ENCODE results near the gene FBXO21.

FBXO21 gene

DNA sequence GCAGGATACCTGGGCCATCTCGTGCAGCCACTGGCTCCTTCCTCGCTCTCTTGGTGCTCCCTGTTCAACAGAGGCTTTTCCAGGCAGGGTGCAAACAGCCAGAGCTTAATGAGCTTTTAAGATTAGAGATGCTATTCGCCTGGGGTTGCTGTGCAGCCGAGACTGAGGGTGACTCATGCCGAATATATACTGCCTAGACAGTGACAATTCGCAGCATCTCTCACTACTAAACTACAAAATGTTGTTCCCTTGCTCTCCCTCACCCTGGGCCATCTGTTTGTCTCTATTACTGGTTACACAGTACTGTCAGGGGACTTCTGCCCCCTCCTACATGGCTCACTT is 65.0 kb downstream of the FBXO21 start:
- no peaks in the 10 kb centered on the region for H3K27me3 ChIP-seq (replicated peaks; ENCODE audit: insufficient read depth, low read length)

DNA sequence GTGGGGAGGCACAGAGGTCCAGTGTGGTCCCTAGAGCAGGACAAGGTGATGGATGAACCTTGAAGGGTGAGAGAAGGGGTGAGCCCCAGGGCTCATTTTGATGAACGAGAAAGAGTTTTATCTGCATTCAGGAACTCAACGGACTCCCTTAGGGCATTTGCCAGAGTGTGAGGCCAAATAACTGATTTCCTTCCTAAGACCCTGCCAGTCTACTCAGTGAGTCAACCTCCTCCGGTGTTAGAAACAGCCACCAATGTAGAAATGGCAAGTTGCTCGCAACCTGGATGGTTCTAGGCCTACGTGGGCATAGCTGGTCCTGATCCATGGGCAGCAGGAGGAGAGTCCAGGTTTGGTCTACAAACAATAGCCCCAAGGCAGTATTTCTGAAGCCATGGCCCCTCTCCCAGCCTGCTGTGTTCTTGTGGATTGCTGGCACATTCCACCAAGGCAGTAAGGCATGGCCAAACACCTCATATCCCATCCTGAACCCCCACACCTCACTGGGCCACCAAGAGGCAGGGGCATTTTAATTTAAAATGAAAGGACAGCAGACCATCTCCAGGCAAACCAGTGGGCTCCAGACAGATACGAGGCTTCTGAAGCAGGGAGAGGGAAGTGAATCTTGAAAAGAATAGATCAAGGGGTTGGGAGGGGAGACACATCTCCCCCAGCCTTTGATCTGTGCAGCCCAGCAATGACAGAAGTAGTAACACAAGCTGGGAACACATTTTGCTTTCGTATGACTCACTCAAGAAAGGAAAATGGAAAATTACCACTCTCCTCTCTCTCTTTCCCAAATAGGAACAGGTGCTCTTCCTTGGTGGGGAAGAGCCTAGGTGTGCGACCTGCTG is 65.6 kb downstream of the FBXO21 start:
- H3K4me2 ChIP-seq (ENCODE audit: low read depth, low read length): no peak overlapping the region
- no peaks in the 10 kb centered on the region for H3K9me3 ChIP-seq (replicated peaks; ENCODE audit: insufficient read depth, low read length)
- H3K27ac ChIP-seq (ENCODE audit: low read length): no peak overlapping the region
- TF ChIP-seq EZH2 (optimal IDR thresholded peaks at IDR 0.05; ENCODE audit: low read depth, low read length) (no peak), EZH2phosphoT487 (IDR thresholded peaks at IDR 0.05; ENCODE audit: low read length) (no peak)
- TF ChIP-seq, protein P1, sequence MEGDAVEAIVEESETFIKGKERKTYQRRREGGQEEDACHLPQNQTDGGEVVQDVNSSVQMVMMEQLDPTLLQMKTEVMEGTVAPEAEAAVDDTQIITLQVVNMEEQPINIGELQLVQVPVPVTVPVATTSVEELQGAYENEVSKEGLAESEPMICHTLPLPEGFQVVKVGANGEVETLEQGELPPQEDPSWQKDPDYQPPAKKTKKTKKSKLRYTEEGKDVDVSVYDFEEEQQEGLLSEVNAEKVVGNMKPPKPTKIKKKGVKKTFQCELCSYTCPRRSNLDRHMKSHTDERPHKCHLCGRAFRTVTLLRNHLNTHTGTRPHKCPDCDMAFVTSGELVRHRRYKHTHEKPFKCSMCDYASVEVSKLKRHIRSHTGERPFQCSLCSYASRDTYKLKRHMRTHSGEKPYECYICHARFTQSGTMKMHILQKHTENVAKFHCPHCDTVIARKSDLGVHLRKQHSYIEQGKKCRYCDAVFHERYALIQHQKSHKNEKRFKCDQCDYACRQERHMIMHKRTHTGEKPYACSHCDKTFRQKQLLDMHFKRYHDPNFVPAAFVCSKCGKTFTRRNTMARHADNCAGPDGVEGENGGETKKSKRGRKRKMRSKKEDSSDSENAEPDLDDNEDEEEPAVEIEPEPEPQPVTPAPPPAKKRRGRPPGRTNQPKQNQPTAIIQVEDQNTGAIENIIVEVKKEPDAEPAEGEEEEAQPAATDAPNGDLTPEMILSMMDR (IDR thresholded peaks at IDR 0.05; ENCODE audit: low read length): no peak
- H3K4me1 ChIP-seq (ENCODE audit: low read length): 0 out of 2 replicates have a peak, but pooled peaks cover under 1% of the 10 kb centered on the region
- H3K36me3 ChIP-seq (replicated peaks; ENCODE audit: insufficient read depth, low read length): no peaks in the 10 kb centered on the region
- H3K27me3 ChIP-seq (replicated peaks; ENCODE audit: insufficient read depth, low read length): no peaks in the 10 kb centered on the region
- H2AFZ ChIP-seq (ENCODE audit: low read length): no peak overlapping the region
- no peaks in the 10 kb centered on the region for H3F3A ChIP-seq (ENCODE audit: insufficient read depth, low read length)
- H4K20me1 ChIP-seq (ENCODE audit: insufficient read depth, low read length): no peaks in the 10 kb centered on the region
- H3K4me3 ChIP-seq (ENCODE audit: low read length): no peak overlapping the region
- no peak overlapping the region for H3K9ac ChIP-seq (ENCODE audit: low read length)
- DNase-seq: no peak
- H3K79me2 ChIP-seq (ENCODE audit: low read length): no peaks in the 10 kb centered on the region
- no peaks in the 10 kb centered on the region for H3K9me2 ChIP-seq (replicated peaks; ENCODE audit: insufficient read depth, low read length)

More for the DNA sequence above, 65.0 kb downstream of the FBXO21 start:
- Histone ChIP-seq H3K4me3 (ENCODE audit: low read length) (no peak overlapping the region), H3F3A (ENCODE audit: insufficient read depth, low read length) (no peaks in the 10 kb centered on the region), H2AFZ (ENCODE audit: low read length) (no peak overlapping the region), H3K9me2 (replicated peaks; ENCODE audit: insufficient read depth, low read length) (no peaks in the 10 kb centered on the region), H3K9me3 (replicated peaks; ENCODE audit: insufficient read depth, low read length) (no peaks in the 10 kb centered on the region), H3K4me1 (ENCODE audit: low read length) (no peaks in the 10 kb centered on the region), H3K27ac (ENCODE audit: low read length) (no peak overlapping the region), H3K79me2 (ENCODE audit: low read length) (no peaks in the 10 kb centered on the region), H3K36me3 (replicated peaks; ENCODE audit: insufficient read depth, low read length) (no peaks in the 10 kb centered on the region), H3K4me2 (ENCODE audit: low read depth, low read length) (no peak overlapping the region), H3K9ac (ENCODE audit: low read length) (no peak overlapping the region), H4K20me1 (ENCODE audit: insufficient read depth, low read length) (no peaks in the 10 kb centered on the region)
- no peak for DNase-seq
- TF ChIP-seq, protein P1 (IDR thresholded peaks at IDR 0.05; ENCODE audit: low read length): no peak
- TF ChIP-seq EZH2phosphoT487 (IDR thresholded peaks at IDR 0.05; ENCODE audit: low read length): no peak
- no peak for TF ChIP-seq EZH2 (optimal IDR thresholded peaks at IDR 0.05; ENCODE audit: low read depth, low read length)

DNA sequence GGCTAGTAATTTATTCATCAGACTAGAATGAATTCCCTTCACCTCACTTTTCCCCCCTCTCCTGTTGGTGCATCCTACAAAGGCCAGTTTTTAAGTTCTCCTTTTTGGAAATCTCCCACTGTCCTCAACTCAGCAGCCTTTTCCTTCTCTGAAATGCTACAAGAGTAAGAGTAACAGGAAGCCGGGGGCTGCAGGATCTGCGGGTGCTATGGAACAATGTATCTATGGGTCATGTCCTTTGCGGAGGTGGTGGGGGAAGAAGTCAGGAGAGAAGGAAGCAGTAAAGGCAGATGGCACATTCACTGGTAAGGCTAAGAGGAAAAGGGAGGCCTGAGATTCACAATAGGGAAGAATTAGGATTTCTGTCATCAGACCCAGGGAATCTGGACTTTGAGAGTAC is 68.8 kb downstream of the FBXO21 start:
- Histone ChIP-seq H3F3A (ENCODE audit: insufficient read depth, low read length) (peaks cover 8% of the 10 kb centered on the region), H3K9me3 (replicated peaks; ENCODE audit: insufficient read depth, low read length) (no peaks in the 10 kb centered on the region), H3K79me2 (ENCODE audit: low read length) (no peaks in the 10 kb centered on the region), H3K9ac (ENCODE audit: low read length) (no peak overlapping the region), H3K4me2 (ENCODE audit: low read depth, low read length) (no peak overlapping the region), H3K36me3 (replicated peaks; ENCODE audit: insufficient read depth, low read length) (no peaks in the 10 kb centered on the region), H3K9me2 (replicated peaks; ENCODE audit: insufficient read depth, low read length) (no peaks in the 10 kb centered on the region), H2AFZ (ENCODE audit: low read length) (no peak overlapping the region), H3K27me3 (replicated peaks; ENCODE audit: insufficient read depth, low read length) (no peaks in the 10 kb centered on the region), H4K20me1 (ENCODE audit: insufficient read depth, low read length) (no peaks in the 10 kb centered on the region), H3K4me3 (ENCODE audit: low read length) (no peak overlapping the region), H3K27ac (ENCODE audit: low read length) (no peak overlapping the region), H3K4me1 (ENCODE audit: low read length) (peaks cover 11% of the 10 kb centered on the region; the same call in 1 of the 2 replicates)
- DNase-seq: no peak
- TF ChIP-seq, protein P1 (IDR thresholded peaks at IDR 0.05; ENCODE audit: low read length): no peak
- TF ChIP-seq EZH2phosphoT487 (IDR thresholded peaks at IDR 0.05; ENCODE audit: low read length): no peak
- TF ChIP-seq EZH2 (optimal IDR thresholded peaks at IDR 0.05; ENCODE audit: low read depth, low read length): no peak

All from MM.1S (cell line).